HG03439 (cell line): Measurements from ENCODE around the gene ACP2.
"Not testable (repeated sequence)": the region's sequence is repeated elsewhere in the genome, so short reads cannot be mapped to it uniquely, and the experiment has no call there.

ENCODE experiments used
- ATAC-seq: cut with Tn5 transposase; IDR thresholded peaks from one replicate; pipeline ENCODE4 v1.9.1; 2021; ENCODE audit warnings: mild to moderate bottlenecking, moderate library complexity; ENCODE audit not compliant: unreplicated experiment

Gene ACP2

GRCh38 chr11:47208008-47208552, 40.5 kb downstream of the ACP2 start:
- ATAC-seq = not testable (repeated sequence)

GRCh38 chr11:47207459-47207858, 41.2 kb downstream of the ACP2 start:
- no peak for ATAC-seq

GRCh38 chr11:47206577-47206976, 42.0 kb downstream of the ACP2 start:
- not testable (repeated sequence) for ATAC-seq

- ATAC-seq = no peak
Measured at GRCh38 chr11:47204637-47204989, 44.0 kb downstream of the ACP2 start.

- no peak for ATAC-seq
Measured at GRCh38 chr11:47202576-47202975, 46.0 kb downstream of the ACP2 start.

- ATAC-seq = no peak
Measured at GRCh38 chr11:47201015-47201414, 47.6 kb downstream of the ACP2 start.

- ATAC-seq = not testable (repeated sequence)
Measured at GRCh38 chr11:47198161-47198560, 50.5 kb downstream of the ACP2 start.

- no peak for ATAC-seq
Measured at GRCh38 chr11:47192111-47192510, 56.5 kb downstream of the ACP2 start.

GRCh38 chr11:47191137-47191536, 57.5 kb downstream of the ACP2 start:
- not testable (repeated sequence) for ATAC-seq
